ENCODE results near the gene E2F1.
"Not testable (repeated sequence)": the region's sequence is repeated elsewhere in the genome, so short reads cannot be mapped to it uniquely, and the experiment has no call there.

The E2F1 gene

DNA sequence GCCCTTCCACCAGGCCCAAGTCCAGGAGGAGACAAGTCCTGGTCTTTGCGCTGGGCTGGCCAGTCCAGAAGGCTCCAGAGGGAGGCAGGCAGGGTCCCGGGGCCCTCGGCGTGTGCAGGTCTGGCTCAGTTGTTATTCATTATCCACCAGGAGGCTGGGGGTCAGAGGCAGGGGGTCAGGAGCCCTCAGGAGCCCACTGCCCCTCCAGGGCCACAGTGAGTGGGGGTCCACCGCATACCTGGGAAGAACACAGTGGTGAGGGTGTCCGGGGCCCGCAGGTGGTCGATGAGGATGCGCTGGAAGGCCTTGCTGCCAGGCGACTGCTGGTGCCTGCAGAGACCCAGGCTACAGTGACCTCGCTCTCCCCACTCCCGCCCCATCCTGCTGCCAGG lies 28.5 kb downstream of the E2F1 start:
- no peak for DNase-seq (ENCODE audit: low read depth)

DNA sequence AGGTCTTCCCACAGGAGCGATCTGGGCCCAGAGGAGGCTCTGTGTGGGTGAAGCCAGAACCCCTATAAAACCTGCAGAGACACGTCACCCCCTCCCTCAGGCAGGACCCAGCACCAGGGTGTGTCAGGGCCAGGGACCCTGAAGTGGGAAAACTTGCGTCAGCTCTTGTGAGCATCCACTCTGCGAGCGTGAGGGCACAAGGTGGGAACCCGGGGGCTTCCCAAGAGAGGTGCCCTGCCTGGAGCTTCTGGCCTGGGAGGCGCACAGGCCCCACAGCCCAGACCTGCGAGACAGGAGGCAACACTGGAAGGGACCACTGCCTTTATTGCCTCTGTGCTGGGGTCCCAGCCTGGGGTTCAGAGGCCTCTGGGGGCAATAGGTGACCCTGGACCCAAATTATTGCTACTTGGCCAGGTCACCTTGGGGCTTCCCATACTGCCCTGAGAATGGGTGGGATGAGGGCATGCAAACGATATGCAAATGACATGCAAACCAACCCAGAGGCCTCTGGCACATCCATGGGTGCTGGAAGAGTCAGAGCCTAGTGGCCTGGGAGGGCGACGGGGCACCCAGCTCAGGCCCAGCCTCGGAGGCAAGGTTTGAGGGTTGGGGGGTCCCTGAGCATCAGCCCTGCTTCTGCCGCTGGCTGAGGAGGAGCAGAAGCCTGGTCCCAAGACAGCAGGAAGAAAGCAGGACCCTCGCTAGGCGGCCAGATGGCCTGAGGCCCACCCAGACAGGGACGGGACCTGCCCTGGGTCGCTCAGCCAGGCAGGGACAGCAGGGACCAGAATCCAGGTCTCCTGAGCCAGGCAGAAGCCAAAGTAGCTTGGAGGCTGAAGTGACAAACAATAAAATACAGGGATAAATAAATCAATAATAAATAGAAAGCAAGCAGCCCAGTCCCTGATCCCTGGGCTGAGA lies 29.1 kb downstream of the E2F1 start:
- no peak for DNase-seq (ENCODE audit: low read depth)

- DNase-seq (ENCODE audit: low read depth): no peak
Measured at GRCh38 chr20:33656010-33656782, 30.0 kb downstream of the E2F1 start.

DNA sequence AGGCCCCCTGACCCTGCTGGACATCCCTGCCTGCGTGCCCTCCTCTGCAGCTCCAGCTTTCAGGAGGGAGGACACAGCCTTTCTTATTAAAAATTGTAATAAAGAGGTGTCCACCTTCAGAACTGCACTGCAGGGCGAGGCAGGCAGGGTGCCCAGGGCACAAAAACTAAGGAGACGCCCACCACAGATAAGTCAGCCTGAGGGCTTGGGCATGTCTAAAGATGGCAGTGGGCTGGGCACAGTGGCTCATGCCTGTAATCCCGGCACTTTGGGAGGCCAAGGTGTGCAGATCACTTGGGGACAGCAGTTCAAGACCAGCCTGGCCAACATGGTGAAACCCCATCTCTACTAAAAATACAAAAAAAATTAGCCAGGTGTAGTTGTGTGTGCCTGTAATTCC lies 31.0 kb downstream of the E2F1 start:
- no peak for DNase-seq (ENCODE audit: low read depth)

GRCh38 chr20:33654680-33655161 lies 31.5 kb downstream of the E2F1 start:
- no peak for DNase-seq (ENCODE audit: low read depth)

GRCh38 chr20:33653900-33654596 lies 32.1 kb downstream of the E2F1 start:
- DNase-seq (ENCODE audit: low read depth): no peak

DNA sequence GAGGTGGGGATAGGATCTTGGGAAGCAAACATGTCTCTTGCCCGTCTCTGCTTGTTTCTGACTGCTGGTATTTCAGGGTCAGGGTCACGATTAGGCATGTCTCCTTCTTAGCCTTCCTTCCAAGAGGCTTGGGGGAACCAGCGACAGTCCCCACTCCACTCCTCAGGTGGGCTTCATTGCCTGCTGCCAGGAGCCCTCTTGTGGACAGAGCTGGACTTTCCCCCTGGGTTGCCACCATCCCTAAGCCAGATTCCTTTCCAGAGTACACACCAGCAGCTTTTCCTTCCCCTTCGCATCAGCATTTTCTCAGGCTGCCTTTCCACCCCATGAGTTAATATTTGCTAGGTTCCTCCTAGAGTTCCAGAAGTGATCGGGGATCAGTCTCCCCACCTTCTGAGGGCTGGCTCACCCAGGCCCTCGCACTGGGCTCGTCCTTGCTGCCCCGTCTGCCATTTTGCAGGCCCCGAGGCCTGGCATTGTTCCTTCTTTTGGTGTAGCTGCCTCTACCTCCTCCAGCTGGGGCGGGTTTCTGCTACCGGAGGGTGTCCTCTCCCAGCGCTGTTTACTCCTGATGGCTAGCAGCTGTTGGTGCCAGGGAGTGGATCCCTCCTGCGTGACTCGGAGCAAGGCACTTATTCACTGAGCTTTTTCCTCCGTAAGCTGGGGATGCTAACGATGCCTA lies 32.8 kb downstream of the E2F1 start:
- no peak for DNase-seq (ENCODE audit: low read depth)

- no peak for DNase-seq (ENCODE audit: low read depth)
Measured at GRCh38 chr20:33651562-33652048, 34.6 kb downstream of the E2F1 start.

DNA sequence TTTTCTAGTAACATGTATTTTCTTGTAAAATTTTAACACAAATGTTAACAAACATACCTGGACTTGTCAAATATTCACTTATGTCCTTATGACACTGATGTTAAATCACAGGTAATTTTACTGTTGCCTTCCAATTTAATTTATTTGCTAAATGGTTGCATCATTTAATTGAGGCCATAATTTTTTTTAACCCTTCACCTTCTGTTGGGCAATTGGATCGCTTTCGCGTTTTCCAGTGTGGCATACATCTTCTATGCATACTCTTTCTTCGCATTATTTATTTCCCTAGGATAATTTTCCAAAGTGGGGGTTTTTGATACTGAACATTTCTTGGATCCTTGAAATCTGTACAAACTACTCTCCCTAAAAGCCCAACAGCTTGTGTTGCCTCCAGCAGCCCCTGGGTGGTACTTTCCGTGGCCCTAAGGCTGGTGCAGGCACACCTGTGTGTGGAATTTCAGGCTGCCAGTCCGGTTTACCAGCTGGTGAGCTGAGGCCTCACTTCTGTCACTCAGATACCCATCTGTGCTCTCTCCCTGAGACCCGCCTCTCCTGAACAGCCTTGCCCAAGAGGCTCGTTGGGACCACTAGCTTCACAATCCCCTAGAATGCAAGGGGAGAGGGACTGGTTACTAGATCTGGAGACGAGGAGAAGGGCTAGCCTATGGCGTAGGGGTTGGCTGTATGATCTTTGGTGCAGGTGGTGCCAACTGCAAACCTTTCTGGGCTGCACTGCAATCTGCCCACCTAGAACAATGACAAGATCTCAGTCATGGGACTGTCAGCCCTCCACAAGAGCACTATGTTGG lies 35.2 kb downstream of the E2F1 start:
- no peak for DNase-seq (ENCODE audit: low read depth)

- DNase-seq (ENCODE audit: low read depth): no peak
Measured at GRCh38 chr20:33650111-33650752, 36.0 kb downstream of the E2F1 start.

DNA sequence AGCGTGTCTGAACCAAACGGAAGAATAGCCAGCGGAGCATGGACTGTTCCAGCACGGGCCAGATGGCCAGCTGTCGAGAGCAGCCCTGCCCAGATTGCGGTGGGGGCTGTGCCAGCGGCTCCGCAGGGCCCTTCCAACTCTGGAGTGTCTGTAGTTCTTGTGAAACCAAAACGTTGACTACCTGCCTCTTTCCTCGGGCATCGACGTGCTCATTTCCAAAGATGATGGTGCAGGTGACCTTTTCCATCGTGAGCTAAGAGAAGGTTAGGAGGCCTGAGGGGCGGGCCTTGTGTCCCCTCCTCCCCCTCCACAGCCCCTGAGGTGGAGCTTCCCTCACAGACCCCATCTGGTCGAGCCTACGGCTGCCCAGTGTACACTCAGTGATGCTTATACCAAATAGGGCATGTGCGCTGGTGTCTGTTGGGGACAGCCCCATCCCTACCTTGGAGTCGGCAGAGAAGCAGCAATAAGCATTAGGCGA lies 36.9 kb downstream of the E2F1 start:
- DNase-seq (ENCODE audit: low read depth): no peak

DNA sequence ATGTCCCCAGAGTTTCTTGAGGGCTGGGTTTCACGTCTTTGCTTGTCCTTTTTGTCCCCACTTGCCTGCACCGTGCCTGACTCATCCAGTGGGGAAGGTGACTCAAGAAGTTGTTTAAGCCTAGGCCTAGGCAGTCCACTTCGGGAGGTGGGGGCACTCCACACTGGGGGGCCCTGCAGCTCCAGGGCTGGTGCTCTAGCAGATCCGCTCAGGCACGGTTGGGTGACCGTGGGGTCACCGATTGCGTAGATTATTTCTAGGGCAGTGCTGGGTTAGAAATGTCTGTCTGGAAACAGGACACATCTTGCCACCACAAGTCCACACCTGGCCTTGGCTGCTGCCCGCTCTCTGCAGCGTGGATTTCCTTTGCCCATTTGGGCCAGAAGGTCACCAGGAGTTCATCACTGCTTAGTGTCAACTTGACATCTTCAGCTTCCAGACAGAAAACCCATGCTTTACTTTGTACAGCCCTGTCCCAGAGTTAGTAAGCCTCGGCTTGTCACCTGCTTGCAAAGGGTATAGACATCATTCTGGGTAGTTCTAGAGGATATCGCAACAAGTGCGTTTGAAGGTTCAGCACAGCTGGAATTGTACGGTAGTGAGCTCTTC lies 37.7 kb downstream of the E2F1 start:
- no peak for DNase-seq (ENCODE audit: low read depth)

- DNase-seq (ENCODE audit: low read depth): no peak
Measured at GRCh38 chr20:33647603-33648395, 38.4 kb downstream of the E2F1 start.

GRCh38 chr20:33646959-33647602 lies 39.1 kb downstream of the E2F1 start:
- DNase-seq (ENCODE audit: low read depth): not testable (repeated sequence)

DNA sequence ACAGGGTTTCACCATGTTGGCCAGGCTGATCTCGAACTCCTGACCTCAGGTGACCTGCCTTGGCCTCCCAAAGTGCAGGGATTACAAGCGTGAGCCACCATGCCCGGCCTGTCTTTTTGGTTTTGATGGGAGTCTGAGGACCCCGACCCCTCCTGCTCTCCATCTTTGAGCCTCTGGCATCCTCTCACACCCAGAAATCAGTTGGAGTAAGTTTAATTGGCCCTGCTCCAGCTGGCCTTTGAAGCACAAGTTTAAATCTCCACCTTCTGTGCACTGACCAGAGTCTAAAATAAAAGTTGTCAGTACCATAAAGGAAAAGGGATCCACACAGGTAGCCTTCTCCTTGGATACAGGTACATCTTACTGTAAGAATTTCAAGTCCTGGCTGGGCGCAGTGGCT lies 40.0 kb downstream of the E2F1 start:
- no peak for DNase-seq (ENCODE audit: low read depth)

DNA sequence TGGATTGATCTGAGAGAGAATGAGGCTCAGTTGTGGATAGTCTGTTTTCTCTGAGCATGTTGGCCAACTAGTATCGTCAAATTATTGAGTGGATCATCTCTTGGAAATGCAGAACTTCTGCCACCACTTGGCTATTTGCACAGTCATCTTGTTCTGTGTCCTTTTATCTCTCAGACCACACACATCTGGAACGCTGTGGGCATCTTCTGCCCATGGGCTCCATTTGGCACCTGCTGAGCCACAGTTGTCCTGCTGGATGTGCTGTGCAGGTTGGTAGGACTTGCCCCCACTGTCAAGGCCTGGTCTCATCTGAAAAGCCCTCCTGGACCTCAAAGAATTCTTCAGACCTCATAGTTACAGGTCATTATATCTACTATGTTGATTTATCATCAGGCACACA lies 40.8 kb downstream of the E2F1 start:
- no peak for DNase-seq (ENCODE audit: low read depth)

GRCh38 chr20:33645072-33645358 lies 41.2 kb downstream of the E2F1 start:
- DNase-seq (ENCODE audit: low read depth): no peak

DNA sequence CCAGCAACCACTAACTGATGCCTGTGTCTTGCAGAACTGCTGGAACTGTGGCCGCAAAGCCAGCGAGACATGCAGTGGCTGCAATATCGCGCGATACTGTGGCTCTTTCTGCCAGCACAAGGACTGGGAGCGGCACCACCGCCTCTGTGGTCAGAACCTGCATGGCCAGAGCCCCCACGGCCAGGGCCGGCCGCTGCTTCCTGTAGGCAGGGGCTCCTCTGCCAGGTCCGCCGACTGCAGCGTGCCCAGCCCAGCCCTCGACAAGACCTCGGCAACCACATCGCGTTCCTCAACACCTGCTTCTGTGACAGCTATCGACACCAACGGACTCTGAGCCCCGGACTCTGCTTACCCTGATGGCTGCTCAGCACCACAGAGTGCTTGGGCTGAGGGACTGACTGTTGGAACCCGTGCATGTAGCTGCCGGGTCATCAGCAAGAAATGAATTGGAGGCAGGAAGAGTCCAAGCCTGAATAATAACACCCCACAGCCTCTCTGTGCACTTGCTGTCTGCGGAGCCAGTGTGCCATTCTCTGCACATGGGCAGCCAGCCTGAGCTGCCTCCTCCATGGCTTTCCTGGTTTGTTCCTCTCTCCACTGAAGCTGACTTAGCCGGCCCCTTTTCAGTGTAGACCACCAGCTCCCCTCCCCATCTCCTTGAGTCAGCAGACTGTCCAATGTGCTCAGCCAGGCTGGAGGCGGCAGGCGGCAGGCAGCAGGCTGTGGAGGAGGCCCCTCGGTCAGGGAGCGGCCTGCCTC lies 41.7 kb downstream of the E2F1 start:
- no peak for DNase-seq (ENCODE audit: low read depth)

Measured in CMK (cell line).